HG03060 (cell line): ENCODE data around the gene JAML.

ENCODE experiments used
- ATAC-seq: cut with Tn5 transposase; IDR thresholded peaks from one replicate; pipeline ENCODE4 v1.9.1; 2021; ENCODE audit warnings: low read depth, moderate number of reproducible peaks; ENCODE audit not compliant: unreplicated experiment

The JAML gene

DNA sequence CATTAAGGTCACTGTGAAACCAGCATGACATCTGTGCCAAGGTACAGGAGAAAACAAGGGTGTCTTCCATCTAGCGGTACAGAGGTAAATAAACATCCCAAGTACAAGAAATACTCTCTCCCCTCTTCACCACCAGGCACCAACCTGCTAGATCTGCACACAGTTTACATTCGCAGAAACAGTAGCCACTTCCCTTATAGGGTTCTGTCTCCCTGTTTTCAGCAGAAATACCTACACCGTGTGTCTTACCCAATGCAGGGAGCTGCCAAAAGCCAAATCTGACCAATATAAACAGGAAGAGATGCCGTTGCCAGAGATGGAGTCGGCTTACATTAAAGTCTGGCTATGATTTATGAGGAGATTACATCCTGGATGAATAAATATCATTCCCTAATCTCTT is 73.4 kb downstream of the JAML start:
- no peak for ATAC-seq

DNA sequence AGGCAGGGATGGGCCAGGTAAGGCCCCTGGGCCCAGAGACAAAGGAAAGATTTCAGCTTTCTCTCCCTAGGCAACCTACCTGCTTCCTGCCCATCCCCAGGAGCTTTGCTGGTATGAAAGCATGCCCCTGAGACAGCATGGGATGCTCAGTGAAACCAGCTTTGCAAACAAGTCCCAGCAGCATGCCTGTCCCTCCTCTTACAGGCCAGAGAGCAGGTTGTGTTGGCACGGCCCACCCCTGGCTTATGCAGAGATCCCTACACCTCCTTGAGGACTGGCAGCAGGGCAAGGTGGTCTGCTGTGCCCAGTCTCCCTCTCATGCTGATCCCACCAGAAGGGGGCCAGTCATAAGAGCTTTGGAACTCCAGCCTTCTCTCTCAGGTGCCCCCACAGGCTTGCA is 75.3 kb downstream of the JAML start:
- ATAC-seq = no peak

DNA sequence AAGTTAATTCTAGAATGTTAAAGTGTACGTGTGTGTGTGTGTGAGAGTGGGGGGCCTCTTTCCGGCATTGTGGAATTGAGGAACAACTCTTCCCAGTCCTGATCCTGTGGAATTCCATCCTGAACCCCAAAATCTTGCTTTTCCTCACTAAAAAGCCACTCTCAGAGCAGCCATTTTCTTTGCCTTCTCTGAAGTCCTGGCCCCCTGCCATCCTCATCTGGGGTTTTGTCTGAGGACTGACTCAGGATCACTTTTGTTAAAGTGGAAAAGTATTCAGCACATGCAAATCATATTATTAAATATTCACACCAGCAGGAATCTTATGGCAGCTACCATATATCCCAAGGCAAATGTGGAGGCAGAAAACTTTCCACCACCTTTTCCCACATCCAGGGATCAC is 76.0 kb downstream of the JAML start:
- ATAC-seq = no peak

DNA sequence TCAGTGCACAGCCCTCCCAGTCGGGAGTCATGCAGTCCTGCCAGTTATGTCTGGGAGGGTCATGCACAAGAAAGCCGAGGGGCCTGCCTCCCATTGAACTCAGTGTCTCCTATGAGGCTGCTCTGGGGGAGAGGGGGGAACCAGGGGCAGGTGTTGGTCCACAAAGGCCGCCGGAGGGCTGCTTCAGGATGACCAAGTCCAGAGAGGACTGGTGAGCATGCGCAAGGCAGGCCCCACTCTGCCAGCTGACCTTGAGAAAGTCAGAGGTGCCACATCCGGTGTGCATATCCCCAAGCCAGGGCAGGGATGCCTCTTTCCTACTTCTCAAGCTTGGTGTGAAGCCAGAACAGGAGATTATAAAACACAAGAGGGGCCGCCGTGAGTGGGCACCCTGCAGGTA is 76.6 kb downstream of the JAML start:
- no peak for ATAC-seq

DNA sequence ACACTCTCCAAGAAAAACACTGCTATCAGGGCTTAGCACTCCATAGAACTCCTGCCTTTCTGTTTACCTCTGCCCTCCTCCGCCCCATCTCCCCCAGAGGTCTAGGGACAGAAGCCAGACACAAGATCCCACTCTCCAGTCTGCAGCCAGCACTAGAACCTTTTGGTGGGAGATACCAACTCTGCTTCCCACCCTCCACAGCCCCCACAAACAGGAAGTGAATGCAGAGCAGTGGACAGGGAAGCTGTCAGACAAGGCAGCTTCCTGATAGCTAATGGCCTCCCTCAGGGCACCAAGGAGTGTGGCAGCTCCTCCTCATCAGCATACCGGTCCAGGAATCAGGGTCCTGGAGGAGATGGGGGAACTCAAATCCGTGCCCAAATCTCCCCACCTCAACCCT is 77.3 kb downstream of the JAML start:
- no peak for ATAC-seq

DNA sequence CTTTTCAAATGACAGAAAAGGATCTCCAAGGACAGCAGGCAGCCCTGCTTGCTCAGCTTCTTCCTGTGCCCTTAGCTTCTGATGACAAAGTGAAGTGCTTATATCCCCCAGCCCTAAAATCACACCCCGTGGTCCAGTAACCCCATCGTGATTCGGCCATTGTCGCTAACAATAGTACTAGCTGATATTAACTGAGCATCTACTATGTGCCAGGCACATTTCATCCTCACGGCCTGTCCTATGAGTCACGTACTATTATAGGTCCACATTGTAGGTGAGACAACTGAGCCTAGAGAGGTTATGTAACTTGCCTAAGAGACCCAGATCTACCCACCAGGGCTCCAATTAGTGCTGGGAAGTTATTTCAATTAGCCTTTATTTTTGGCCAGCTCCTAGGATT is 78.3 kb downstream of the JAML start:
- no peak for ATAC-seq

DNA sequence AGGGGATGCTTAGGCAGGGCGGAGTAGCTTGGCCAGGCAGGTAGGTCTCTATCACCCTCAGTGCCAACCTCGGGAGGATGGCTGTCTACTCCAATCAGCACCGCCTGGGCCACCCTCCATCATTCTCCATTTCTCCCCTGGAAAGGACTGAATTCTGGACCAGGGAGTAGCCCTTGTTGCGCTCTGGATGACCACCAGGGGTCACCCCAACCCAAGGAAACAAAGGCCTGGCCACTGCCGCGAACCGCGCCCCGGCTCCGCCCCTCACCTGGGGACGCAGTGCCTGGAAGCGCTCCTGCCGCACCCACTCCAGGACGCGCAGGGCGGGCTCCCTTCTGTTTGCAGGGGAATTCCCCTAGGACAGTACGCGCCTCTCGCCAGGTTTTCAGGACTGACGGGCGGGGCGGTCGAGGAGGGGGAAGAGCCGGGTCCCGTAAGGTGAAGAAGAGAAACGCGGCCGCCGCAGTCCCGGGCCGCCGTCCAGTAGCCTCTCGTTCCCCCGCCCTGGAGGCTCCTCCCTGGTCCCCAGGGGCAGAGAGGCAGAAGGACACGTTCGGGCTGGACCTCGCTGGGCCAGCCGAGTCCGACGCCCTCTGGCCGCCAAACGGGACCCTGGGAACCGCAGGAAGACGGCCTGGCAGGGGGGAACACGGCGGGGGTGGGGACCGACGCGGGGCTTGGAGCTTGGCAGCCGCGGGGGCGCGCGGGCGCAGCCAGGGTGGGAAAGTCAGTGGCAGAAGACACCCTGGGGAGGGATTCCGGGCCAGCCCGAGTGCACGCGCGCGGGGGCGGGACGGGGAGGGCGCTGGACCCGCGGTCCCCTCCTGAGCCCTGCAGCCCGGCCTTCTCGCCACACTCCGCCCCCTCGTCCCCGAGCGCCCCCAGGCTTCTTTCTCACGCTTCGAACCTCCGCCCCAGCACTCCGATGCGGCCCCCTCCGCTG is 79.3 kb downstream of the JAML start:
- ATAC-seq = no peak

DNA sequence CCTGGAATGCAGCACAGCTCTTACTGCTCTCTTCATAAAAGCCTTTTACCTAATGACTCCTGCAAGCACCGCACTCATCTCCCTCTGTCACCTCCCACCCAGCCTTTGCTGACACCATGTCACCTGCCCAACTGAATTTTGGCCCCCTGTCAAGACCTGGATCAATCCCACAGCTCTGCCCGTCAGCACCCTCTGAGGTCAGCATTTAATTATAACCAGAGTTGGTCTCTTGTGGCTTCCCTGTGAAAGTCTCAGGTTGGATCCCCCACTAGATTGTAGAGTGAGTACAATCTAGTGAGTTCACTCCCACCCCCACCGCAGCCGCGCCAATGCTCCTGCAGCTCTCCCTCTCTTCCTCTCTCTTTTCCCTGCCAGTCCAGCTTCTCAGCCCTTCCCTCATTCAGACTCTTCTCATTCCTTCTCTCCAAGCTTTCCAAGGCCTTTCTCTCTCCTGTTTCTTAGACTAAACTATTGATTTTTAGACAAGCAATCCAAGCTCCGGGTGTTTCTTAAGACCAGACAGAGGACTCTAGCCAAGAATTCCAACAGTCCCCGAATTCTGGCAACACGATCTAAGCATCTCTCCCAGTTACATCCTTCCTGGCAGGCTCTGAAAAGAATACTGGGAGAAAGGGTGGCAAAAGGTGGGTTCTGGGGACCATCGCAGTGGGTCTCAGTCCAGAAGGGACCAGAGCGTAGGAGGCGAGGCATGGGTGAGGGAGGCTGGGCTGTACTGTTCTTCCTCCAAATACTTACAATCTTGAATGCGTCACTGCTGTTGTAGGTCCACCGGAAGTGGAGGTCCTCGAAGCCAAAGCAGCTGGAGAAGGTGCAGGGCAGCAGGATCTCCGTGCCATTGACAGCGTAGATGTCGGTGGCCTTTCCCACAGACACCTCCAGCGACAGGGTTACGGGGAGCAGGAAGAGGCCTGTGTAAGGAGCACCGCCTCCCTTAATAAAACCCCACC is 80.2 kb downstream of the JAML start:
- no peak for ATAC-seq
